Motor neuron (in vitro differentiated cells): ENCODE measurements around the gene GOT1. TPM values are rescaled to one million over a fixed set of nuclear protein-coding genes. Genes with fewer than 3 reads are reported as not detected.

Source experiments
- ATAC-seq, 8 experiments: fragments of 200-7000 bp; cut with Tn5 transposase; replicated peaks in 6 of 8; 2 replicates each; pipeline ENCODE4 v1.8.0; 2021; ENCODE audit warnings: mild to moderate bottlenecking in 8 of 8, moderate library complexity in 8 of 8
- H3K27ac ChIP-seq, 2 donors: fragments of 250-450 bp; sonication (Bioruptor Pico); 2 replicates each; pipeline ENCODE4 v1.9.0; 2021; ENCODE audit warnings: antibody characterized with exemption in 2 of 2, mild to moderate bottlenecking in 2 of 2, moderate library complexity in 1 of 2
- H3K4me1 ChIP-seq, 2 donors: fragments of 250-450 bp; sonication (Bioruptor Pico); replicated peaks in 1 of 2; 2 replicates each; pipeline ENCODE4 v1.6.1; 2021; ENCODE audit warnings: antibody characterized with exemption in 2 of 2, mild to moderate bottlenecking in 2 of 2, moderate library complexity in 1 of 2
- H3K4me3 ChIP-seq, 5 donors: fragments of 250-450 bp; sonication (Bioruptor Pico); 2 replicates each; pipeline ENCODE4 v1.9.0; 2021; ENCODE audit warnings: antibody characterized with exemption in 5 of 5, mild to moderate bottlenecking in 5 of 5, moderate library complexity in 4 of 5
- WGBS, 10 experiments: fragments of 450-650 bp; shearing (Covaris generic); methylation state at CpG; one replicate each; pipeline ENCODE4 v1.0.0; 2022; 5-methylcytosine and 5-hydroxymethylcytosine counted together
- in situ Hi-C, 9 experiments: fragments of 400-800 bp; cut with MboI; loops; one replicate each; pipeline ENCODE4 v1.15.0; 2021; ENCODE audit warnings: low sequenced_read_pairs in 9 of 9, low pct_unique_long_range_greater_than_20kb in 2 of 9; ENCODE audit not compliant: unreplicated experiment in 9 of 9
- total RNA-seq, 8 experiments: library from RNA; unstranded; fragments of 300-600 nt; gene quantifications; 2 replicates each; pipeline versions ENCODE4 v1.2.3 to v1.2.4, GENCODE V29; 2022

GOT1 gene
- total RNA-seq, 8 experiments from 2014 or later: 21.3 to 97.7 (median 50.1) TPM

- H3K27ac ChIP-seq: no peak overlapping the region
- 17 to 83% (median 75%) methylated on average over 1 to 6 of the region's 6 CpGs; no CpG with 5 or more reads in 5 of the 10 experiments for WGBS, 10 experiments
- in situ Hi-C loops: no loop called here
- peak in 2 of 8 experiments; percentile 16 to 83 for ATAC-seq
- H3K4me1 ChIP-seq: no peaks in the 10 kb centered on the region
- no peak overlapping the region for H3K4me3 ChIP-seq
Measured at GRCh38 chr10:99450624-99451498, 20.4 kb upstream of the GOT1 start.

GRCh38 chr10:99450156-99450555 lies 19.7 kb upstream of the GOT1 start:
- ATAC-seq: no peak
- in situ Hi-C loops: no loop called here
- no peak overlapping the region for H3K27ac ChIP-seq
- 58 to 100% (median 85%) methylated on average over 1 to 5 of the region's 5 CpGs for WGBS, 10 experiments
- no peaks in the 10 kb centered on the region for H3K4me1 ChIP-seq
- H3K4me3 ChIP-seq: no peak overlapping the region

GRCh38 chr10:99449023-99449422 lies 18.6 kb upstream of the GOT1 start:
- 26 to 86% (median 58%) methylated on average over 2 to 3 of the region's 3 CpGs; no CpG with 5 or more reads in 1 of the 10 experiments for WGBS, 10 experiments
- in situ Hi-C loops: loop anchor here in 6 of 9 experiments (25.0 kb wide), 2 partner anchors 163 to 263 kb away; partner anchors contain the start of gene SLC25A28 (in 5 of the 6)

GRCh38 chr10:99444383-99445045 lies 14.1 kb upstream of the GOT1 start:
- 13 to 88% (median 35%) methylated on average over 1 to 11 of the region's 16 CpGs for WGBS, 10 experiments
- no peak overlapping the region for H3K4me3 ChIP-seq
- in situ Hi-C loops: loop anchor here in 6 of 9 experiments (25.0 kb wide), 2 partner anchors 168 to 268 kb away; partner anchors contain the start of gene SLC25A28 (in 5 of the 6)
- peak in 7 of 8 experiments; percentile 5 to 59 (median 35) for ATAC-seq
- no peak overlapping the region for H3K27ac ChIP-seq
- H3K4me1 ChIP-seq: peaks cover 3 to 8% of the 10 kb centered on the region in 2 donors

More at GRCh38 chr10:99449023-99449422, 18.6 kb upstream of the GOT1 start:
- Histone ChIP-seq H3K4me1 (peaks cover 3 to 8% of the 10 kb centered on the region in 2 donors), H3K4me3 (no peak overlapping the region), H3K27ac (no peak overlapping the region)
- ATAC-seq: no peak

- in situ Hi-C loops: loop anchor here in 6 of 9 experiments (25.0 kb wide), 2 partner anchors 169 to 269 kb away; partner anchors contain the start of gene SLC25A28 (in 5 of the 6)
- Histone ChIP-seq H3K27ac (no peak overlapping the region), H3K4me3 (no peak overlapping the region), H3K4me1 (peaks cover 3 to 8% of the 10 kb centered on the region in 2 donors)
- ATAC-seq: peak in 1 of 8 experiments; percentile 88
- WGBS, 10 experiments: 0 to 100% (median 83%) methylated on average over 1 to 3 of the region's 3 CpGs
Measured at GRCh38 chr10:99443500-99443899, 13.1 kb upstream of the GOT1 start.

GRCh38 chr10:99442394-99442793 lies 12.0 kb upstream of the GOT1 start:
- peaks cover 3 to 8% of the 10 kb centered on the region in 2 donors for H3K4me1 ChIP-seq
- WGBS, 10 experiments: 62 to 100% (median 92%) methylated on average over 1 to 5 of the region's 5 CpGs; no CpG with 5 or more reads in 2 of the 10 experiments
- no peak overlapping the region for H3K4me3 ChIP-seq
- no peak for ATAC-seq
- in situ Hi-C loops: loop anchor here in 6 of 9 experiments (25.0 kb wide), 2 partner anchors 170 to 270 kb away; partner anchors contain the start of gene SLC25A28 (in 5 of the 6)
- no peak overlapping the region for H3K27ac ChIP-seq

- WGBS, 10 experiments: 46 to 100% (median 95%) methylated on average over 1 to 2 of the region's 2 CpGs
- in situ Hi-C loops: loop anchor here in 6 of 9 experiments (10.0 to 25.0 kb wide), 3 partner anchors 106 to 273 kb away; partner anchors contain the start of gene SLC25A28 (in 5 of the 6)
- Histone ChIP-seq H3K4me3 (no peak overlapping the region), H3K27ac (no peak overlapping the region), H3K4me1 (no peaks in the 10 kb centered on the region)
- no peak for ATAC-seq
Measured at GRCh38 chr10:99438890-99439289, 8.5 kb upstream of the GOT1 start.

- in situ Hi-C loops: loop anchor here in 6 of 9 experiments (10.0 to 25.0 kb wide), 3 partner anchors 109 to 276 kb away; partner anchors contain the start of gene SLC25A28 (in 5 of the 6)
- peaks cover 0 to 9% of the 10 kb centered on the region in 2 donors for H3K4me1 ChIP-seq
- peak; percentile 40 to 76 (median 60) for ATAC-seq
- 20 to 50% (median 41%) methylated on average over 2 to 5 of the region's 5 CpGs for WGBS, 10 experiments
- H3K27ac ChIP-seq: no peak overlapping the region
- H3K4me3 ChIP-seq: no peak overlapping the region
Measured at GRCh38 chr10:99435986-99436638, 5.7 kb upstream of the GOT1 start.

GRCh38 chr10:99433378-99434020 lies 3.1 kb upstream of the GOT1 start:
- no peak for ATAC-seq
- no peak overlapping the region for H3K27ac ChIP-seq
- H3K4me3 ChIP-seq: no peak overlapping the region
- in situ Hi-C loops: loop anchor here in 6 of 9 experiments (10.0 to 25.0 kb wide), 3 partner anchors 111 to 279 kb away; partner anchors contain the start of gene SLC25A28 (in 5 of the 6)
- peaks cover 5 to 19% of the 10 kb centered on the region in 2 donors for H3K4me1 ChIP-seq
- WGBS, 10 experiments: 0 to 100% (median 33%) methylated on average over 1 of the region's 1 CpG; no CpG with 5 or more reads in 3 of the 10 experiments

GRCh38 chr10:99432881-99433280 lies 2.5 kb upstream of the GOT1 start:
- 67 to 100% (median 90%) methylated on average over 2 to 6 of the region's 6 CpGs; no CpG with 5 or more reads in 1 of the 10 experiments for WGBS, 10 experiments
- peaks cover 5 to 22% of the 10 kb centered on the region in 2 donors for H3K4me1 ChIP-seq
- H3K4me3 ChIP-seq: no peak overlapping the region
- in situ Hi-C loops: loop anchor here in 6 of 9 experiments (10.0 to 25.0 kb wide), 3 partner anchors 112 to 279 kb away; partner anchors contain the start of gene SLC25A28 (in 5 of the 6)
- no peak overlapping the region for H3K27ac ChIP-seq
- no peak for ATAC-seq

GRCh38 chr10:99432047-99432446 lies 1.6 kb upstream of the GOT1 start:
- in situ Hi-C loops: loop anchor here in 6 of 9 experiments (10.0 to 25.0 kb wide), 3 partner anchors 113 to 280 kb away; partner anchors contain the start of gene SLC25A28 (in 5 of the 6)
- WGBS, 10 experiments: 80 to 100% (median 98%) methylated on average over 1 to 4 of the region's 4 CpGs
- Histone ChIP-seq H3K27ac (no peak overlapping the region), H3K4me3 (peak overlapping the region in 4 of 5 donors; percentile 95 to 99 (median 96)), H3K4me1 (peaks cover 5 to 22% of the 10 kb centered on the region in 2 donors)
- no peak for ATAC-seq
